ENCODE measurements around the gene MBLAC1.

DNA sequence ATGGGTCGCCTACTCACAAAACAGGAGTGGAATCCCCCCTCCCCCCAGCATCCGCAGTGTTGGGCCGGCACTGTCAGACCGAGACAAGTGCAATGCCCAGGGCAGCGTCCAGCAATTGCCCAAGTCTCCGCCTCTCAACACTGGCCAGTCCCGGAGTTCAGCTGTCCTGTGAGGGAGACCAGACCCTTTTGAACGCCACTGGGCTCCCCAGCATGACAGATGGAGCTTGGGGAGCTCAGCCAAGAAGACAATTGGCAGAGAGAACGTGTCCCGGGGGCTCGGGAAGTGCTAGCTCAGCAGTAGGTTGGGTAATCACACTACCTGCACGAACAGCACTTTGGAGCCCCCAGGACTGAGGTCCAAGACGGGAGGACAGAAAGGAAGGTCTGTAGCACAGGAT, 33.3 kb upstream of the MBLAC1 start:
- TF ChIP-seq, protein P1, sequence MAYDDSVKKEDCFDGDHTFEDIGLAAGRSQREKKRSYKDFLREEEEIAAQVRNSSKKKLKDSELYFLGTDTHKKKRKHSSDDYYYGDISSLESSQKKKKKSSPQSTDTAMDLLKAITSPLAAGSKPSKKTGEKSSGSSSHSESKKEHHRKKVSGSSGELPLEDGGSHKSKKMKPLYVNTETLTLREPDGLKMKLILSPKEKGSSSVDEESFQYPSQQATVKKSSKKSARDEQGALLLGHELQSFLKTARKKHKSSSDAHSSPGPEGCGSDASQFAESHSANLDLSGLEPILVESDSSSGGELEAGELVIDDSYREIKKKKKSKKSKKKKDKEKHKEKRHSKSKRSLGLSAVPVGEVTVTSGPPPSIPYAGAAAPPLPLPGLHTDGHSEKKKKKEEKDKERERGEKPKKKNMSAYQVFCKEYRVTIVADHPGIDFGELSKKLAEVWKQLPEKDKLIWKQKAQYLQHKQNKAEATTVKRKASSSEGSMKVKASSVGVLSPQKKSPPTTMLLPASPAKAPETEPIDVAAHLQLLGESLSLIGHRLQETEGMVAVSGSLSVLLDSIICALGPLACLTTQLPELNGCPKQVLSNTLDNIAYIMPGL (CRISPR knock-in tag; IDR thresholded peaks at IDR 0.05), result no peak
- no peak for TF ChIP-seq CBFB (CRISPR knock-in tag; IDR thresholded peaks at IDR 0.05; ENCODE audit: low read depth)
- TF ChIP-seq, protein P2, sequence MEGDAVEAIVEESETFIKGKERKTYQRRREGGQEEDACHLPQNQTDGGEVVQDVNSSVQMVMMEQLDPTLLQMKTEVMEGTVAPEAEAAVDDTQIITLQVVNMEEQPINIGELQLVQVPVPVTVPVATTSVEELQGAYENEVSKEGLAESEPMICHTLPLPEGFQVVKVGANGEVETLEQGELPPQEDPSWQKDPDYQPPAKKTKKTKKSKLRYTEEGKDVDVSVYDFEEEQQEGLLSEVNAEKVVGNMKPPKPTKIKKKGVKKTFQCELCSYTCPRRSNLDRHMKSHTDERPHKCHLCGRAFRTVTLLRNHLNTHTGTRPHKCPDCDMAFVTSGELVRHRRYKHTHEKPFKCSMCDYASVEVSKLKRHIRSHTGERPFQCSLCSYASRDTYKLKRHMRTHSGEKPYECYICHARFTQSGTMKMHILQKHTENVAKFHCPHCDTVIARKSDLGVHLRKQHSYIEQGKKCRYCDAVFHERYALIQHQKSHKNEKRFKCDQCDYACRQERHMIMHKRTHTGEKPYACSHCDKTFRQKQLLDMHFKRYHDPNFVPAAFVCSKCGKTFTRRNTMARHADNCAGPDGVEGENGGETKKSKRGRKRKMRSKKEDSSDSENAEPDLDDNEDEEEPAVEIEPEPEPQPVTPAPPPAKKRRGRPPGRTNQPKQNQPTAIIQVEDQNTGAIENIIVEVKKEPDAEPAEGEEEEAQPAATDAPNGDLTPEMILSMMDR (IDR thresholded peaks at IDR 0.05), result no peak
- TF ChIP-seq JUN (CRISPR knock-in tag; IDR thresholded peaks at IDR 0.05), result no peak
- no peak for TF ChIP-seq GTF2I (CRISPR knock-in tag; conservative IDR thresholded peaks at IDR 0.05)
